ENCODE measurements around the gene MCRIP1.
"Not testable (repeated sequence)": the region's sequence is repeated elsewhere in the genome, so short reads cannot be mapped to it uniquely, and the experiment has no call there.

Gene MCRIP1

GRCh38 chr17:81840826-81841778 lies 8.0 kb upstream of the MCRIP1 start:
- no peak for DNase-seq (ENCODE audit: low spot score)

- DNase-seq (ENCODE audit: low spot score), result not testable (repeated sequence)
Measured at GRCh38 chr17:81840059-81840458, 7.0 kb upstream of the MCRIP1 start.

- no peak for DNase-seq (ENCODE audit: low spot score)
Measured at GRCh38 chr17:81839301-81839700, 6.2 kb upstream of the MCRIP1 start.

- no peak for DNase-seq (ENCODE audit: low spot score)
Measured at GRCh38 chr17:81838753-81839255, 5.7 kb upstream of the MCRIP1 start.

GRCh38 chr17:81837641-81838040 lies 4.5 kb upstream of the MCRIP1 start:
- no peak for DNase-seq (ENCODE audit: low spot score)

GRCh38 chr17:81834831-81835267 lies 1.8 kb upstream of the MCRIP1 start, which contains the start of gene PPP1R27:
Gene PPP1R27 (minus strand): TSS chr17:81835050. CDS start chr17:81834953, 97 bp downstream.
- DNase-seq (ENCODE audit: low spot score), result no peak

- DNase-seq (ENCODE audit: low spot score), result no peak
Measured at GRCh38 chr17:81833921-81834830, 1.1 kb upstream of the MCRIP1 start.

- DNase-seq (ENCODE audit: low spot score), result no peak
Measured at GRCh38 chr17:81832608-81833159, 407 bp downstream of the MCRIP1 start.

GRCh38 chr17:81831957-81832607 lies 1.0 kb downstream of the MCRIP1 start:
- DNase-seq (ENCODE audit: low spot score), result peak; percentile 32

GRCh38 chr17:81831563-81831956 lies 1.5 kb downstream of the MCRIP1 start:
- no peak for DNase-seq (ENCODE audit: low spot score)

- DNase-seq (ENCODE audit: low spot score), result no peak
Measured at GRCh38 chr17:81829858-81830257, 3.2 kb downstream of the MCRIP1 start.

GRCh38 chr17:81828656-81829055 lies 4.4 kb downstream of the MCRIP1 start:
- DNase-seq (ENCODE audit: low spot score), result no peak

- DNase-seq (ENCODE audit: low spot score), result peak; percentile 46
Measured at GRCh38 chr17:81825841-81826466, 7.1 kb downstream of the MCRIP1 start.

- no peak for DNase-seq (ENCODE audit: low spot score)
Measured at GRCh38 chr17:81824595-81824994, 8.5 kb downstream of the MCRIP1 start.

GRCh38 chr17:81823820-81824550 lies 9.1 kb downstream of the MCRIP1 start:
- DNase-seq (ENCODE audit: low spot score), result no peak

- DNase-seq (ENCODE audit: low spot score), result no peak
Measured at GRCh38 chr17:81822996-81823819, 9.9 kb downstream of the MCRIP1 start.

- no peak for DNase-seq (ENCODE audit: low spot score)
Measured at GRCh38 chr17:81822312-81822637, 10.8 kb downstream of the MCRIP1 start.

- peak; percentile 64 for DNase-seq (ENCODE audit: low spot score)
Measured at GRCh38 chr17:81821603-81822311, 11.3 kb downstream of the MCRIP1 start.

GRCh38 chr17:81821147-81821546 lies 11.9 kb downstream of the MCRIP1 start:
- DNase-seq (ENCODE audit: low spot score), result no peak

Measured in SW480 (cell line).